Ovary (tissue), 3 donors: ENCODE measurements around the gene TMEM217.

Source experiments
- CTCF ChIP-seq, 3 donors: fragments of 450-650 bp in 2 of 3; fragments of 200-600 bp in 1 of 3; IDR thresholded peaks; one replicate each; pipeline versions ENCODE4 v1.5.1 to v1.8.0; 2016 to 2022; ENCODE audit warnings: antibody characterized with exemption in 3 of 3, mild to moderate bottlenecking in 1 of 3
- EP300 ChIP-seq: sonication (generic); formaldehyde crosslinking; IDR thresholded peaks from one replicate; pipeline ENCODE4 v1.6.1; 2017; ENCODE audit warnings: antibody characterized with exemption
- POLR2A ChIP-seq: fragments of 450-650 bp; IDR thresholded peaks from one replicate; pipeline ENCODE4 v1.6.1; 2017; ENCODE audit warnings: antibody characterized with exemption, mild to moderate bottlenecking, moderate library complexity
- donor health status: DM: no; HTN: no; CAD: no.

DNA sequence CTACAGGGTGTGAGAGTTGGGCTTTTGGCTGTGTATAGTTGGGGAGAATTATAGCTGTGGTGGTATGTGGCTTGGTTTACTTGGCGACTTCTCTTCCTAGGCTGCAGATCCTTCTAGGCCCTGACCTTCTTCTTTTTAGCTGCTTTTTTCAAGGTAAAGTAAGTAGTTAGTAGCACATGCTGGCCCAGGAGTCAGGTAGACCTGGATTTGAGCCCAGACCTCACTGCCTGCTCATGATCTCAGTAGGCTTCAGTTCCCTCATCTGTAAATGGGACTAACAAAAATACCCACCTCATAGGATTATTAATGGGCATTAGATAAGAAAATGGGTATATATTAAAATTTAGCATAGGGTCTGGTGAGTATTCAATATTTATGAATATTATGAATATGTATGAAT, 17.4 kb upstream of the TMEM217 start:
- TF ChIP-seq CTCF (IDR thresholded peaks at IDR 0.05) (no peak), POLR2A (no peak), EP300 (no peak)
